BJ (cell line): ENCODE results near the gene HMOX1. TPM values are rescaled to one million over a fixed set of nuclear protein-coding genes. Genes with fewer than 3 reads are reported as not detected.

Source experiments
- CTCF ChIA-PET: fragments of 350-600 bp; formaldehyde crosslinking; extraction: SDS; loops from one replicate; lab custom pipeline; 2021; ENCODE audit warnings: antibody characterized with exemption, inconsistent platforms; lab: Yijun Ruan, JAX
- POLR2A ChIA-PET: fragments of 300-600 bp; sonication (Branson Sonifier 250); formaldehyde crosslinking; extraction: SDS; loops from one replicate; lab custom pipeline; 2021; ENCODE audit warnings: antibody characterized with exemption; lab: Charles Lee
- DNase-seq: peaks from one replicate; pipeline ENCODE4 v3.0.0-alpha.2; 2011; ENCODE audit warnings: low read depth
- H3K27me3 ChIP-seq: 2 replicates; pipeline ENCODE4 v1.6.0; 2011; ENCODE audit warnings: low read length; ENCODE audit not compliant: control insufficient read depth, insufficient read depth
- H3K36me3 ChIP-seq: 2 replicates; pipeline ENCODE4 v1.5.1; 2011; ENCODE audit warnings: low read length; ENCODE audit not compliant: control insufficient read depth, insufficient read depth
- H3K4me3 ChIP-seq: 2 replicates; pipeline ENCODE4 v1.5.1; 2011; ENCODE audit warnings: low read depth, mild to moderate bottlenecking, control low read depth, low read length
- CTCF ChIP-seq: IDR thresholded peaks from 2 replicates; pipeline ENCODE4 v1.5.1; 2011; ENCODE audit warnings: low read depth, mild to moderate bottlenecking, control low read depth, inconsistent platforms, low read length, moderate library complexity; ENCODE audit not compliant: insufficient read depth
- polyA plus RNA-seq: library from polyadenylated mRNA; depleted of rRNA; stranded (reverse); fragments of >200 nt; gene quantifications from 2 replicates; pipeline ENCODE4 v1.2.3, GENCODE V29; 2011

The HMOX1 gene
- polyA plus RNA-seq, 1 experiment: 71.2 TPM

- POLR2A ChIA-PET: no interaction called here
- Histone ChIP-seq H3K27me3 (no peaks in the 10 kb centered on the region), H3K4me3 (no peak overlapping the region), H3K36me3 (peaks cover 8% of the 10 kb centered on the region)
- TF ChIP-seq CTCF: no peak
- DNase-seq: no peak
- CTCF ChIA-PET: interaction anchor here (1.0 to 1.9 kb wide), 5 partner anchors 9 to 203 kb away, joined by 3 to 7 read pairs (median 4); no protein-coding TSS in a partner anchor
Measured at GRCh38 chr22:35421121-35421520, 40.2 kb downstream of the HMOX1 start.

DNA sequence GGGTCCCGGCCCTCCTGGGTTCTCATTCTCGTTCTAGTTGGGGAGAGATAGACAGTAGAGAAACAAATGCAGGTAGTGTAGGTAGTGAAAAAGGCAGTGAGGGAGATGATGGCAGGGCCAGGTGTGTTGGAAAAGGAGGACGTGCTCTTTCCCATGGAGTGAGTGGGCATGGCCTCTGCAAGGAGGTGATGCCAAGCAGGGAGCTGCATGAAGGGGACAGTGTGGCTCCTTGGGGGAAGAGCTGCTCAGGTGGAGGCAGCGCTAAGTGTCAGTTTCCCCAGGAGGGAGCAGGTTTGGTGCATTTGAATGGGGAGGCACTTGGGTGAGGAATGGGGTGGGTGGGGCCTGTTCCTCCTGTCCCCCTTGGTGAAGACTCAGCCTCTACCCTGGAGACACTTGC lies 41.2 kb downstream of the HMOX1 start:
- CTCF ChIA-PET: interaction anchor here (1.0 to 1.2 kb wide), 2 partner anchors 8 to 160 kb away, joined by 3 to 7 read pairs; no protein-coding TSS in a partner anchor
- POLR2A ChIA-PET: no interaction called here
- no peak for TF ChIP-seq CTCF
- no peak for DNase-seq
- Histone ChIP-seq H3K27me3 (no peaks in the 10 kb centered on the region), H3K36me3 (peaks cover 6% of the 10 kb centered on the region), H3K4me3 (no peak overlapping the region)

GRCh38 chr22:35422936-35423335 lies 42.0 kb downstream of the HMOX1 start:
- no peak for TF ChIP-seq CTCF
- CTCF ChIA-PET: no interaction called here
- DNase-seq: no peak
- H3K4me3 ChIP-seq: no peak overlapping the region
- peaks cover 6% of the 10 kb centered on the region for H3K36me3 ChIP-seq
- POLR2A ChIA-PET: no interaction called here
- H3K27me3 ChIP-seq: no peaks in the 10 kb centered on the region

GRCh38 chr22:35424081-35424480 lies 43.2 kb downstream of the HMOX1 start:
- Histone ChIP-seq H3K4me3 (no peak overlapping the region), H3K27me3 (no peaks in the 10 kb centered on the region), H3K36me3 (peaks cover 5% of the 10 kb centered on the region)
- POLR2A ChIA-PET: no interaction called here
- no peak for TF ChIP-seq CTCF
- CTCF ChIA-PET: interaction anchor here (1.2 kb wide), 1 partner anchor 73 kb away, joined by 3 read pairs; no protein-coding TSS in a partner anchor
- DNase-seq: no peak

GRCh38 chr22:35424761-35425160 lies 43.9 kb downstream of the HMOX1 start:
- Histone ChIP-seq H3K4me3 (no peak overlapping the region), H3K36me3 (peaks cover 5% of the 10 kb centered on the region), H3K27me3 (no peaks in the 10 kb centered on the region)
- DNase-seq: no peak
- POLR2A ChIA-PET: no interaction called here
- CTCF ChIA-PET: interaction anchor here (1.2 kb wide), 1 partner anchor 74 kb away, joined by 3 read pairs; no protein-coding TSS in a partner anchor
- TF ChIP-seq CTCF: no peak
